Left ventricle myocardium inferior (tissue), 1 donor: Measurements from ENCODE around the gene SLC2A13. TPM values are rescaled to one million over a fixed set of nuclear protein-coding genes. Genes with fewer than 3 reads are reported as not detected.

Source experiments
- DNase-seq: peaks from one replicate; pipeline ENCODE4 v3.0.0-alpha.2; 2020
- H3K27ac ChIP-seq: fragments of 200-600 bp; replicated peaks from 2 replicates; pipeline ENCODE4 v1.8.0; 2021
- H3K27me3 ChIP-seq: fragments of 200-600 bp; 2 replicates; pipeline ENCODE4 v1.8.0; 2021; ENCODE audit warnings: low read depth
- H3K36me3 ChIP-seq: fragments of 200-600 bp; 2 replicates; pipeline ENCODE4 v1.8.0; 2021
- H3K4me1 ChIP-seq: fragments of 200-600 bp; 2 replicates; pipeline ENCODE4 v1.8.0; 2021
- H3K4me3 ChIP-seq: fragments of 200-600 bp; 2 replicates; pipeline ENCODE4 v1.8.0; 2021; ENCODE audit warnings: mild to moderate bottlenecking, moderate library complexity
- H3K9me3 ChIP-seq: fragments of 200-600 bp; replicated peaks from 2 replicates; pipeline ENCODE4 v1.8.0; 2021
- CTCF ChIP-seq: fragments of 200-600 bp; IDR thresholded peaks from 2 replicates; pipeline ENCODE4 v1.8.0; 2021; ENCODE audit warnings: antibody characterized with exemption, mild to moderate bottlenecking, borderline replicate concordance
- intact Hi-C: fragments of 100-400 bp; cut with micrococcal nuclease; formaldehyde crosslinking; loops from one replicate; pipeline ENCODE4 v1.11.0; 2022
- total RNA-seq: library from RNA; stranded (reverse); fragmentation: NEBNext Ultra II Directional; extraction: Animal tissue kit (Norgen Biotek cat#: 25700); gene quantifications from one replicate; pipeline ENCODE4 v1.2.1, GENCODE V29; 2021
- donor health status: DM: no; HTN: yes; CAD: no; lungs with severe emphysema.

The SLC2A13 gene
- total RNA-seq, 1 donor from 2014 or later: 5.5 TPM

- no peak for DNase-seq
- no peak for TF ChIP-seq CTCF
- Histone ChIP-seq H3K27me3 (no peaks in the 10 kb centered on the region), H3K4me3 (no peak overlapping the region), H3K36me3 (no peaks in the 10 kb centered on the region), H3K4me1 (no peaks in the 10 kb centered on the region), H3K9me3 (no peaks in the 10 kb centered on the region), H3K27ac (no peak overlapping the region)
- intact Hi-C loops: no loop called here
Observed at GRCh38 chr12:40137252-40137651, 31.4 kb upstream of the SLC2A13 start.

- H3K27ac ChIP-seq: no peak overlapping the region
- no peak overlapping the region for H3K4me3 ChIP-seq
- intact Hi-C loops: no loop called here
- H3K9me3 ChIP-seq: no peaks in the 10 kb centered on the region
- no peaks in the 10 kb centered on the region for H3K4me1 ChIP-seq
- no peaks in the 10 kb centered on the region for H3K27me3 ChIP-seq
- DNase-seq: no peak
- H3K36me3 ChIP-seq: no peaks in the 10 kb centered on the region
- TF ChIP-seq CTCF: no peak
Observed at GRCh38 chr12:40127408-40127807, 21.5 kb upstream of the SLC2A13 start.

DNA sequence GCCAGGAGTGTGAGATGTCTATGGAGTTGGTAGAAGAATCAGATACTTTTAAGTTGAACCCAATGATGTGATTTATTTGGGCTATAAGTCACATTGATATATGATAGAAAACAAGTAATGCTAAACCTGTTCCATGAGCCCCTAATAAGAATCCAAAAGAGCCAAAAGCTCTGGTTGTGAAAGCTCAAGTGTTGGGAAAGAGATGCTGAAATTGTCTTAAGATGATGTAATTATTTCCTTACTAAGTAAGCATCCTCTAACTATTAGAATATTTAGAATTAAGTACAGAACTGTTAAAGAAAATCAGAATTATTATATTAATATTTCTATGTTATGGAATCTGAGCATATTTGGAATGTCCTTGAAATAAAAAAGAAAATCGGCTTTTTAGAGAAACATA lies 17.6 kb upstream of the SLC2A13 start:
- intact Hi-C loops: no loop called here
- Histone ChIP-seq H3K27ac (no peak overlapping the region), H3K9me3 (no peaks in the 10 kb centered on the region), H3K4me1 (no peaks in the 10 kb centered on the region), H3K36me3 (no peaks in the 10 kb centered on the region), H3K27me3 (no peaks in the 10 kb centered on the region), H3K4me3 (no peak overlapping the region)
- no peak for TF ChIP-seq CTCF
- no peak for DNase-seq

- H3K4me1 ChIP-seq: no peaks in the 10 kb centered on the region
- H3K36me3 ChIP-seq: no peaks in the 10 kb centered on the region
- H3K9me3 ChIP-seq: no peaks in the 10 kb centered on the region
- TF ChIP-seq CTCF: no peak
- no peak overlapping the region for H3K4me3 ChIP-seq
- no peak overlapping the region for H3K27ac ChIP-seq
- H3K27me3 ChIP-seq: no peaks in the 10 kb centered on the region
- no peak for DNase-seq
- intact Hi-C loops: no loop called here
Observed at GRCh38 chr12:40122842-40123241, 17.0 kb upstream of the SLC2A13 start.

- no peaks in the 10 kb centered on the region for H3K4me1 ChIP-seq
- TF ChIP-seq CTCF: no peak
- H3K9me3 ChIP-seq: no peaks in the 10 kb centered on the region
- intact Hi-C loops: no loop called here
- H3K4me3 ChIP-seq: no peak overlapping the region
- no peak for DNase-seq
- no peaks in the 10 kb centered on the region for H3K27me3 ChIP-seq
- H3K36me3 ChIP-seq: no peaks in the 10 kb centered on the region
- H3K27ac ChIP-seq: no peak overlapping the region
Observed at GRCh38 chr12:40117818-40118217, 11.9 kb upstream of the SLC2A13 start.

- no peak overlapping the region for H3K27ac ChIP-seq
- no peak for TF ChIP-seq CTCF
- H3K4me3 ChIP-seq: no peak overlapping the region
- H3K27me3 ChIP-seq: no peaks in the 10 kb centered on the region
- DNase-seq: no peak
- intact Hi-C loops: no loop called here
- H3K4me1 ChIP-seq: peaks cover 15% of the 10 kb centered on the region
- no peaks in the 10 kb centered on the region for H3K36me3 ChIP-seq
- no peaks in the 10 kb centered on the region for H3K9me3 ChIP-seq
Observed at GRCh38 chr12:40110586-40110985, 4.7 kb upstream of the SLC2A13 start.
